Medulla oblongata (tissue), 1 donor: ENCODE results near the gene TIMM8A.
A peak's percentile ranks its signal among the peaks of the same experiment; 100 is the strongest.
"Not testable (repeated sequence)": the region's sequence is repeated elsewhere in the genome, so short reads cannot be mapped to it uniquely, and the experiment has no call there.

Experiments
- DNase-seq: peaks from one replicate; pipeline ENCODE4 v3.0.0-alpha.2; 2015; ENCODE audit errors: extremely low spot score

Gene TIMM8A

GRCh38 chrX:101359966-101360365, 11.4 kb upstream of the TIMM8A start:
- DNase-seq, result no peak

GRCh38 chrX:101357166-101357795, 8.7 kb upstream of the TIMM8A start:
- DNase-seq, result no peak

- no peak for DNase-seq
Measured at GRCh38 chrX:101349193-101349562, 636 bp upstream of the TIMM8A start.

- peak; percentile 2 for DNase-seq
Measured at GRCh38 chrX:101347859-101348451, 587 bp downstream of the TIMM8A start.

- no peak for DNase-seq
Measured at GRCh38 chrX:101337776-101338271, 10.7 kb downstream of the TIMM8A start.

DNA sequence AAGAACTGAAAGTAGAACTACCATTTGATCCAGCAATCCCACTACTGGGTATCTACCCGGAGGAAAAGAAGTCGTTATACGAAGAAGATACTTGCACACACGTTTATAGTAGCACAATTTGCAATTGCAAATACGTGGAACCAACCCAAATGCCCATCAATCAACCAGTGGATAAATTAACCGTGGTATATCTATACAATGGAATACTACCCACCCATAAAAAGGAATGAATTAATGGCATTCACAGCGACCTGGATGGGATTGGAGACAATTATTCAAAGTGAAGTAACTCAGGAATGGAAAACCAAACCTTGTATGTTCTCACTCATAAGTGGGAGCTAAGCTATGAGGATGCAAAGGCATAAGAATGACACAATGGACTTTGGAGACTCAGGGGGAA, 14.2 kb downstream of the TIMM8A start:
- not testable (repeated sequence) for DNase-seq

DNA sequence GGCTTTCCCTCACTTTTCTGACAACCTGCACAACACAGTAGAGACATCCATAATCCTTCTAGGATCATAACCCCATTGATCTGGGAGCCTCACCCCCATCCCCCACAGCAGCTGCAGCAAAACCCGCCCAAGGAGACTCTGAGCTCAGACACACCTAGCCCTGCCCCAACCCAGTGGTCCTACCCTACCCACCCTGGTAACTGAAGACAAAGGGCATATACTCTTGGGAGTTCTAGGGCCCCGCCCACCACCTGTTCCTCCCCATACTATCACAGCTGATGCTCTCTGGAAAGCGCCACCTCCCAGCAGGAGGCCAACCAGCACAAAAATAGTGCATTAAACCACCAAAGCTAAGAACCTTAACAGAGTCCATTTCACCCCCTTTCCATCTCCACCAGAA, 21.9 kb downstream of the TIMM8A start:
- DNase-seq, result not testable (repeated sequence)

DNA sequence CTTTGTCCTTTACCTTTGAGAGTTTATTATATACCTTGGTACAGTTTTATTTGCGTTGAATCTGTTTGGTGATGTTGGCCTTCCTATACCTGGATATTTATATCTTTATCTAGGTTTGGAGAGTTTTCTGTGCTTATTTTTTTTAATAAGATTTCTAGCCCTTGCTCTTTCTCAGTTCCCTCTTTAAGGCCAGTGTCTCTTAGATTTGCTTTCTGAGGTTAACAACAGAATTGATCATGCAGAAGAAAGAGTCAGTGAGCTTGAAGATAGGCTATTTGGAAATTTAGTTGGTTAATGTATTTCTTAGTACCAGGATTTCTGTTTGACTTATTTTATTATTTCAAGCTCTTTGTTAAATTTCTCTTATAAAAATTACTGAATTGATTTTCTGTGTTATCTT, 44.8 kb downstream of the TIMM8A start:
- DNase-seq, result no peak
